Measurements from ENCODE around the gene OPCML.

DNA sequence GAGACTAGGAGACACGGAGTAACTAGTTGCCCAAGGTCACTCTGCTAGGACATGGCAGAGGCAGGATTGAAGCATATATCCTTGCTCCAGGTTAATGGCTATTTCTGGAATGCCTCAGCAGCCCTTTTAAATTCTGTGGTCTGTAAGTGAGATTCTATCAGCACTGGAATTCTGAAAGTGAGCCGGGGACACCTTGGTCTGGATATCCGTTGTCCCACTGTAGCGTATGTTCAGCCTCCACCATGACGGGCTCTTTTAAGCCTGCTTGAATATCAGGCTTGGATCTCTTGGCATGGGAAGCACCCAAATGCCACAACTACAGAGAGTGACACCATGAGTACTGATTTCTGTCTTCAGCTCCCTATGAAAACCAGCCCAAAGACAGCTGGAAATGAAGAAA is 254.4 kb downstream of the OPCML start:
- TF ChIP-seq TCF12 (IDR thresholded peaks at IDR 0.05), result no peak
- no peak for TF ChIP-seq TCF12 (CRISPR knock-in tag; IDR thresholded peaks at IDR 0.05)
- TF ChIP-seq, protein P1, sequence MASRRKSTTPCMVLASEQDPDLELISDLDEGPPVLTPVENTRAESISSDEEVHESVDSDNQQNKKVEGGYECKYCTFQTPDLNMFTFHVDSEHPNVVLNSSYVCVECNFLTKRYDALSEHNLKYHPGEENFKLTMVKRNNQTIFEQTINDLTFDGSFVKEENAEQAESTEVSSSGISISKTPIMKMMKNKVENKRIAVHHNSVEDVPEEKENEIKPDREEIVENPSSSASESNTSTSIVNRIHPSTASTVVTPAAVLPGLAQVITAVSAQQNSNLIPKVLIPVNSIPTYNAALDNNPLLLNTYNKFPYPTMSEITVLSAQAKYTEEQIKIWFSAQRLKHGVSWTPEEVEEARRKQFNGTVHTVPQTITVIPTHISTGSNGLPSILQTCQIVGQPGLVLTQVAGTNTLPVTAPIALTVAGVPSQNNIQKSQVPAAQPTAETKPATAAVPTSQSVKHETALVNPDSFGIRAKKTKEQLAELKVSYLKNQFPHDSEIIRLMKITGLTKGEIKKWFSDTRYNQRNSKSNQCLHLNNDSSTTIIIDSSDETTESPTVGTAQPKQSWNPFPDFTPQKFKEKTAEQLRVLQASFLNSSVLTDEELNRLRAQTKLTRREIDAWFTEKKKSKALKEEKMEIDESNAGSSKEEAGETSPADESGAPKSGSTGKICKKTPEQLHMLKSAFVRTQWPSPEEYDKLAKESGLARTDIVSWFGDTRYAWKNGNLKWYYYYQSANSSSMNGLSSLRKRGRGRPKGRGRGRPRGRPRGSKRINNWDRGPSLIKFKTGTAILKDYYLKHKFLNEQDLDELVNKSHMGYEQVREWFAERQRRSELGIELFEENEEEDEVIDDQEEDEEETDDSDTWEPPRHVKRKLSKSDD (CRISPR knock-in tag; IDR thresholded peaks at IDR 0.05; ENCODE audit: low read depth), result no peak

All from HepG2 (cell line).